HG03095 (cell line): ENCODE data around the gene PACS2.
"Not testable (repeated sequence)": the region's sequence is repeated elsewhere in the genome, so short reads cannot be mapped to it uniquely, and the experiment has no call there.

Source experiments
- ATAC-seq: cut with Tn5 transposase; IDR thresholded peaks from one replicate; pipeline ENCODE4 v1.9.1; 2021; ENCODE audit warnings: moderate library complexity; ENCODE audit not compliant: unreplicated experiment

The PACS2 gene

GRCh38 chr14:105329411-105330150, 15.0 kb downstream of the PACS2 start:
- ATAC-seq, result no peak

DNA sequence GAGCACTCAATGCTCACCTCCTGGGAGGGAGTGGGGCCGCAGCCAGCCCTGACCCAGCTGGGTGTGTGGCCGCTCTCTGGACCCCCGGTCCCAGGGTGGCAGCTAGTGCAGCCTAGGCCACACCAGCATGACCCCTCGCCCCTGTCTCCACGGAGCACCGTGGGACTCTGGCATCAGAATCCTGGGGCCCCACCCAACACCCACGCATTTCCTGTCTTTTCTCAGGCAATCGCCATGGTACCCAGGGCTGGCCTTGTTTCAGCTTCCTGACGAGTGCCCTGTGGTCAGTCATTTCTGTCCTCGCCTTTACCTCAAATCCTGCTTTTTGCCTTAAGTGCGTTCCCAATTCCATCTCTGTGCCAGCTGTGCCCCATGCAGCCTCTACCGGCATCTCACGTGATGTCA, 15.9 kb downstream of the PACS2 start:
- ATAC-seq, result no peak

DNA sequence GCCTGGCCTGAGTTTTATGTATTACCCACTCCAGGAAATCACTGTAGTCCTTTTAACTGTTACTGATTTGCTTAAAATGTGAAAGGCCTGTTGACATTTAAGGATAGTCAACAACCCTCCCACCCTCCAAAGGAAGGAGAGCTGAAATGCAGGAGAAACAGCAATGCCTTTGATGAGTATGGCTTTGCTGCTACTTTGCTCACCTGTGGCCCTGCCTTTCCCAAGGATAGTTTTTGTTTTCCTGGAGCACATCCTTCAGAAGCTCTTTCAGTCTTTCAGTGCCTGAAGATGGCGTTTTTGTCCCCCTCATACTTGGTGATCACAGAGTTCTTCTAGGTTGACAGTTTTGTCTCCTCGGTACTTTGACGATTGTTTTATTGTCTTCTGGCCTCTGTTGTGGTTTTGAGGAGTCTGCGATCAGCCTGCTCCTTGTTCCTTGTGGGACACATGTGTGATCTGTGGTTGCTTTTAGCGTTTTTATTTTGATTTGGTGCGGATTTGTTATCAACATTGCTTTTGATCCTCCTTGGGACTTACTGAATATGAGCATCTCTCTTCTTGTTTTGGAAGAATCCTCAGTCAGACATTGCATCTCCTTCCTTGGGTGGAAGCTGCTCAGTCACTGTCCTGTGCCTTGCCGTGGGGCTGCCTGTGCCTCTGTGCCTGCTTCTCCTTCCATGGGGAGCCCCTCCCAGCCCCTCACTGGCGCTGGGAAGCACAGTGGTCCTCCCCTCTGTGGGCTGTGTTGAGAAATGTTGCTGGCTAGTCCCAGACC, 17.2 kb downstream of the PACS2 start:
- ATAC-seq, result no peak

GRCh38 chr14:105332350-105332874, 17.9 kb downstream of the PACS2 start:
- ATAC-seq, result no peak

DNA sequence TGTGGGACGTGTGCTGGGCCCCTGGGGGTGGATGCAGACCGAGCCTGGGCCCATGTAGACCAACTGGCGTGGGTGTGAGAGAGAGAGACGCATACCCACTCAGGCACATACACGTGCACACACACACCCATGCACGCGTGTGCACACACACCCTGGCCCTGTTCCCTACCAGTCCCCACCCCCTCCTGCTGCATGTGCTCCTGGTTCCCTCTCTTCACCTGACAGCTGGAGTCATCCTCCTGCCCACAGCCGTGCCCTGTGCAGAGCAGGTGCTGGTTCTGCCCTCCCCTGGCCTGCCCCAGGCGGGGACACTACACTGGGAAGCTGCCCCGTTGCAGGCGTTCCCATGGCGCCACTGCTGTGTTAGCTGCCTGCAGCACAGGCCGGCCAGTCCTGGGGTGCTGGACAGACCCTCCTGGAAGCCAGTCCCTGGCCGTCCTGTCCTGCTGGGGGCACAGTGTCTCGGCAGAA, 18.5 kb downstream of the PACS2 start:
- ATAC-seq, result no peak

DNA sequence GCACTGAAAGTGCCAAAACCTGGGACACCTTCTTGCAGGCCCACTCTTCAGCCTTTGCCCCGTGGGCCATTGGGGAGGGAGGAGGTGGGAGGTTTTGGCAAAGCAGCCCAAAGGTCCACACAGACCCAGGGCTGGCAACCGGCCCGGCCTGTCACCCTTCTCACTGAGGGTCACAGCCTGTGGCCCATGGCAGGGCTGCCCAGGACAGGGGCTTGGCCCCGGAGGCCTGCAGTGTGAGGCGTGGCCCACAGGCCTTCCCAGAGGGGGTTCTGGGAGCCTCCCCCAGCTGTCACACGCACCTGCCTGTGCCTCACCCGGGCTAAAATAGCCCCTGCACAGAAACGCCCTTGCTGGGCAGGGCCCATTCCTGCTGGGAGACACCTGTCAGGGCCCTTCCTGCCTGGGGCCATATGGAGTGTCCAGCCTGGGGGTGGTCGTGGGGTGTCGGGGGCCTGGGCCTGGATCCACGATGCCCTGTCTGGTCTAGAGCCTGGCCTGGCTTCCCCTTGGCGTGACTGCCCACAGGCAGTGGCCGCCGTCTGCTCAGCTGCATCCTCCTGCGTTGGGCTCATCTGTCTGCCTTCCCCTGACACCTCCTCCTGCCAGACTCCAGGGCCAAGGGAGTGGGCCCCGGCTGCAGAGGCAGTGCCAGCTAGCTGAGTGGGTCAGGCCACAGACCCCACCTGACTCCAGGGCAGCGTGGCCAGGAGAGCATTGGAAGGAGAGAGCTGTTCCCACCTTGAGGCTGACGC, 19.2 kb downstream of the PACS2 start:
- ATAC-seq, result no peak

- no peak for ATAC-seq
Observed at GRCh38 chr14:105334383-105335230, 20.1 kb downstream of the PACS2 start.

GRCh38 chr14:105335231-105335542, 20.6 kb downstream of the PACS2 start:
- not testable (repeated sequence) for ATAC-seq

- ATAC-seq, result no peak
Observed at GRCh38 chr14:105335735-105336476, 21.4 kb downstream of the PACS2 start.

DNA sequence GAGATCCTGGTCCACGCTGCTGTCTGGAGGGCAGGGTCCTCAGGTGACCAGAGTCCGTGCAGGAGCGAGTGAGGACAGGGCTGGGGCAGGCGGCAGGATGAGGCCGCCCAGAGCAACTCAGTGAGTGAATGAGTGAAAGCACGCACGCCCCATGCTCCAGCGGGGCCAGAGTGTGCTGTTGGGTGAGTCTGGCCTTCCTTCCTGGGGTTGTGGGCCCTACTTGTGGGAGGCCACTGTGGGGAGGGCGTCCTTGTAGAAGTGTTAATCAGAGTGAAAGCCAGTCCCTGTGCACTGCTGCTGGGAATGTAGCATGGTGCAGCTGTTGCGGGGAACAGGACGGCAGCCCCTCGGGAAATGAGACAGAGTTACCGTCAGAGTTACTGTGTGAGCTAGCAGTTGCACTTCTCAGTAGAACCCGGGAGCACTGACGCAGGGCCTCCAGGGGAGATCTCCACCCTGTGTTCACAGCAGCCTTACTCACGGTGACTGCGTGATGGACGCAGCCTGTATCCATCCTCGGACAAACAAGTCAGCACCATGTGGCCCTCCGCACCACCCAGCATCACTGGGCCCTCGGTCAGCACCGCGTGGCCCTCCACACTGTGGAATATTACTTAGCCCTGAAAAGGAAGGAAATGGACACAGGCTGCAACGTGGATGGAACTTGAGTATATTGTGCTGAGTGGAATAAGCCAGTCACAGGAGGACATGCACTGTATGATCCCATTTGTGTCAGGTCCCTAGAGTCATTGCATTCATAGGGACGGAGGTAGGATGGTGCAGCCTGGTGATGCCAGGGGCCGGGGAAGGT, 22.1 kb downstream of the PACS2 start:
- ATAC-seq, result no peak

GRCh38 chr14:105337433-105337832, 22.9 kb downstream of the PACS2 start:
- no peak for ATAC-seq

- no peak for ATAC-seq
Observed at GRCh38 chr14:105337966-105338741, 23.6 kb downstream of the PACS2 start.

DNA sequence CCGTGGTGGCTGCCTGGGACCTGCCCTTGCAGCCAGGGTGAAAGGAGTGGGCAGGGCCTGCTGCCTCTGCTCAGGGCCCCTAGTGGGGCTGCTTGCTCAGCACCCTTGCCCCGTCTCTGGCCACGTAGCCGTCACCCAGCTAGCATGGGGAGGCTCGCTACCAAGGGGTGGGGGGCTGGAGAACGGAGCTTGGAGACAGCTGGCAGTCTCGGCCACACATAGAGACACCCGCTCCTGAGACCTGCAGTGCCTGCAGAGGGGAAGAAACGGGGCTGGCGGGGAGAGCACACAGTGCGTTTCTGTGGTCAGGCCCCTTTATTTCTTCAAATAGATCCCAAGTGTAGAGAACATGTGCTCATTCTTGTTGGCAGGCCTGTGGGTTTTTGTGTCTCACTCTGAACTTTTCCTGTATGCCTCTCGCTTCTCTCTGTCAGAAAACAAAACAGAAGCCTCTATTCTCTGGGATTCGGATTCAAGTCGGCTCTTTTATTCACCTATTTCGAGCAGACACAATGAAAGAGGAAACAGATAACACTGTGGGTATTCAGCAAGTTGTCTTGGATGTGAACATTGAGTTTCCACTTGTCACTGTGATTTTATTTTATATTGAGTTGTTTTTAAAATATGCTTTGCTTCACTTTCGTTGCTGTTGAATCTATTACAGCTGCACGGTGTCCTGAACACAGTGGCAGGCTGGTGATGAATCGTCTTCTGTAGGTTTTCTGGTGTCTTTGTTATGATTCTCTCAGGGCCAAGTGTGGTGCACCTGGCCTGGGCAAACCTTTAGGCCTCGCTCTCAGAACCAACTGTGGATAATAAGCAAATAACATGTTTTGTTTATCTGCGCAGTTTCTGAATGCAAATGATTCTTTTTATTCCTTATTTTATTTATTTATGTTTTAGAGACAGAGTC, 26.5 kb downstream of the PACS2 start:
- ATAC-seq, result no peak

GRCh38 chr14:105343194-105343593, 28.6 kb downstream of the PACS2 start:
- ATAC-seq, result no peak

GRCh38 chr14:105346200-105346533, 31.6 kb downstream of the PACS2 start:
- ATAC-seq, result no peak

DNA sequence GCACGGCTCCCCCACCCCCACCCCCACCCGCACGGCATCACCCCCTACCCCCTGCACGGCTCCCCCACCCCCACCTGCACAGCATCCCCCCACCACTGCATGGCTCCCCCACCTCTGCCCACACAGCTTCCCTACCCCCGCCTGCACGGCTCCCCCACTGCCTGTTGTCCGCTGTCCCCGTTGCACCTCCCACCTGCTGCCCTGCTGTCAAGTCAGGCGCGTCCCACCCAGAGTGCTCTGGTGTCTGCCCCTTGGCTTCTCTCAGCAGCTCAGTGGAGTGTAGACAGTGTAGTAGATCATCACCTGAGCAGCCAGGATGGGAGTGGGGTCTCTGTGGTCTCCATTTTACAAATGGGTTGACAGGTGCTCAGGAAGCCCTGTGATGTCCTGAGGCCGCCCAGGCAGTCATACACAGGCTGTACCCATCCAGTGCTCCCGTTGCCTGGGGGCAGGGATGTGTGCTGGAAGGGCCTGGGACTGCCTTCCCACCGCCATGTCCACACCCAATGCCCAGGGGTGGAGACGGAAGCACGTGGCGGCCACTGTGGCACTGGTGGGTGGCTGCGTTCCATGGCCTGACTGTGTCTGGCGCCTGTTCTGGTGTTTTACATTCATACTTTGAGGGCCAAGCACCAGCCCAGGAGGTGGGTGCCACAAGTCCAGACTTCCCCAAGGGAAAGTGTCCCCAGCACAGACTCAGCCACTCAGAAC, 32.5 kb downstream of the PACS2 start:
- ATAC-seq, result no peak

GRCh38 chr14:105347587-105347968, 33.0 kb downstream of the PACS2 start:
- ATAC-seq, result no peak
